ENCODE results near the gene TVP23B. TPM values are rescaled to one million over a fixed set of nuclear protein-coding genes. Genes with fewer than 3 reads are reported as not detected.
"Not testable (repeated sequence)": the region's sequence is repeated elsewhere in the genome, so short reads cannot be mapped to it uniquely, and the experiment has no call there.

TVP23B gene
- total RNA-seq = 38.0 TPM

GRCh38 chr17:18780991-18781718 lies at the start of gene TVP23B:
Gene TVP23B, plus strand, starts transcription at chr17:18781183. Its CDS starts 111 bp downstream, at chr17:18781294.
- DNase-seq (ENCODE audit: low spot score) = peak; percentile 98

GRCh38 chr17:18732438-18732837 lies 48.5 kb upstream of the TVP23B start:
- DNase-seq (ENCODE audit: low spot score) = not testable (repeated sequence)

DNA sequence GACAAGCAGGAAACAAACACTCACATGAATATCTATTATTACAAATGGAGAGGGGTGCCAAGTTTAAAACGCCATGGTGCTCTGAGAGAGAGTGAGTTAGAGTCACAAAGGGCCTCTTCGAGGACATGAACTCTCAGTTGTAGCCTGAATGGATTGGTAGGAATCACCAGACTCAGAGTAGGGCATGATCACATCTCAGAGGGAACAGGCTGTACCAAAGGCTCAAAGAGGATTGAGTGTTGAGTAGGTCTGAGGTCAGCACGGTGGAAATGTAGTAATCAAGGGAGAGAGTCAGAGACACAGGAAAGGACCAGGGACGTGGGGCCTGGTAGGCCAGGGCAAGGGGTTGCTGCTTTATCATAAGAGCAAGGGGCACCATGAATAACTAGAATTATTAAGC lies 47.6 kb upstream of the TVP23B start:
- not testable (repeated sequence) for DNase-seq (ENCODE audit: low spot score)

DNA sequence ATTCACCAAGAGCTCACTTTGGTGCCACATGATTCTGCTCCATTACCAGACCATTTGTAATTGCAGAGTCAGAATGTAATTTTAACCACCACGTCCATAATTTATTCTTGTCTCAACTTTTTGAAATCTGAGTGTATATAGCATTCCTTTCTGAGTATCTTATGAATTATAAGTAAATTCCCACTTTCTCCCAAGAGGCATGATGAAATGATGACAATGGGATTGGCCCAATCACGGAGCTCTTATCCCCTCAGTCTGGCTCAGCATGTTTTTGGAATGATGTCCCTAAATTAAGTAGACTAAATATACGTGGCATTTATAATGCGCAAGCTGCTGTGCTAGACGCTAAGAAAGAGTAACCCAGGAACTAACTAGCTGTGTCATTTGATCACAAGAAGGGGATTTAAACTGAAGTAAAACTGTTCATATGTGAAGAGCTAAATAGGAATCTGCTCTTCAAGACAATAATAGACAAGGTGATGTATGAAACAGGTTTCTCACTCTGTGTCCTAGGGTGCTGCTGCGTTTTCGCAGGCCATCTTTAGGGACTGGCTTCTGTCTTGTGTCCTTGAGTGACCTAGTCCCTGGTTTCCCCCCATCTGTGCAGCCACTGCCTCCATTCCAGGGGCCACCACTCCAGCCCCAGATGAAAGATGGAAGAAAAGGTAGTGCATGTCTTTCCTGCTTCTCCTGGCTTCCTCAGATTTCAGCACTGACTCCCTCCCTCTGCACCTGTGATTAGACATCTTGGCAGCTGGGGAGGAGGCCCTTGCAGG lies 41.2 kb upstream of the TVP23B start:
- not testable (repeated sequence) for DNase-seq (ENCODE audit: low spot score)

DNA sequence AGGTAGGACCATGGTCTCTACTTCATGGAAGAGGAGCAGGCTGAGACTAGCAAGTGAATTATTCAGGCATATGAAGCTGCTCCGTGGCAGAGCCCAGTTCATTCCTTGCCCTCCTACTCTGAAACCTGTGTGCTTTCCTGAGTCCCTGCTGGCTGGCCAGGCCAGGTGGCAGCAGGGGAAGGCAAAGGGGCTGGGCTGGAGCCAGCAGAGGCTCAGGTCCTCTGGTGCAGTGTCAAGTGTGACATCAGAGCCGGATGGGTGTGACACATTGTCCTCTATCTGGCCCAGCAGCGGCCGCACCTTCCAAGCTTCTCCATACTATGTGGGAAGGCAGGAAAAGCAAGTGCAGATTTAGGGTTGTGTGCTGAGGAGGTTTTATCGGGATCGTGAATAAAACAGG lies 39.8 kb upstream of the TVP23B start:
- DNase-seq (ENCODE audit: low spot score) = not testable (repeated sequence)

GRCh38 chr17:18743699-18744421 lies 37.1 kb upstream of the TVP23B start, which contains the start of gene FBXW10:
Gene FBXW10, plus strand, starts transcription at chr17:18744054. Its CDS starts 191 bp downstream, at chr17:18744245.
- not testable (repeated sequence) for DNase-seq (ENCODE audit: low spot score)

DNA sequence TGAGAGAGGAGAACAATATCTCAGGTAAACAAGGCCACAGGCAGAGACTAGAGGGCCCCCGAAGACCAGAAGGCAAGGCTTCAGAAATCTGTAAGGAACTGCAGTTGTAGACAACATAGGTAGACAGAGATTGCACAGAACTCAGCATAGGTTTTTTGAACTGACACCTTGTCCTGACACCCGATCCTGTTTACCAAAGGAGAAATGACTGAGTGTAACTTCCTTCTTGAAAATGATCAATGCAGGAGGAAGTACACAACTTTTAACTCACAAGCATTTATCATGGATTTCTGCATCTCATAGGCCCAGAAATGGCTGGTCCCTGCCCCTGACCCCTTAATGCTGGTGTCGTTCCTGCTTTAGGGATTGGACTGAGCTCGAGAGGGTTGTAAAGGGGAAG lies 36.3 kb upstream of the TVP23B start:
- DNase-seq (ENCODE audit: low spot score) = not testable (repeated sequence)

GRCh38 chr17:18746551-18746950 lies 34.4 kb upstream of the TVP23B start:
- not testable (repeated sequence) for DNase-seq (ENCODE audit: low spot score)

DNA sequence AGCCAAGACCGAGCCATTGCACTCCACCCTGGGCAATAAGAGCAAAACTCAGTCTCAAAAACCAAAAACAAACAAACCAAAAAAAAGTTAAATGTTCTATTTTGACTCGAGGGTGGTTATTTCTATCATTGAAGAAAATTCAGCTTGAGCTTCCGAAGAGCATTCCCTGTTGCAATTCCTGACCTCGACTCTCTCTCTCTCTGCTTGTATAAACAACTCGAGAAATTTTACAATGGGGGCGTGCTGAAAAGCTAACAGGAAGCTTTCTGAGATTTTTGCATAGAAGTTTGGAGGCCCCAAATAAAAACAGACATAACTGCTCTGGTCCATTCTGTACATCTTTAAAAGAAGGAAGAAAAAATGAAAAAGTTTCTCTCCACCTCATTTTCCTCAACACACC lies 33.5 kb upstream of the TVP23B start:
- DNase-seq (ENCODE audit: low spot score) = not testable (repeated sequence)

DNA sequence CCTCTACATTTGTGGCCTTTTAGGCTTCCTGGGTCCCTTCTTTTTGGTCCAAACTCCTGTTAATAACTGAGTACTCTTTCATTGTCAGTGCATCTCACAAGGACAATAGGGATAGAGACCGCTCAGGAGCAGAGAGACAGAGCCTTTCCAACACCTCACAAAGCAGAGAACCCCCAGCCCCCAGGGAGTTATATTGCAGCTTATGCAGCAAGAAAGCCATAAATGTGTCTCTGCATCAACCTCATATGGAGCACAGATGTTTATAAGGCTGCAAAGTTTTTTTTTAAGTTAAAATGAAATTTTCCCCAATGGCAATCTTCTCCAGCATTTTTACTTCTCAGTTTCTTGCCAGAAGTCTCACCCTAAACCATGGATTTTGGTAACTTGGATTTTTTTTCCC lies 30.7 kb upstream of the TVP23B start:
- DNase-seq (ENCODE audit: low spot score) = not testable (repeated sequence)

DNA sequence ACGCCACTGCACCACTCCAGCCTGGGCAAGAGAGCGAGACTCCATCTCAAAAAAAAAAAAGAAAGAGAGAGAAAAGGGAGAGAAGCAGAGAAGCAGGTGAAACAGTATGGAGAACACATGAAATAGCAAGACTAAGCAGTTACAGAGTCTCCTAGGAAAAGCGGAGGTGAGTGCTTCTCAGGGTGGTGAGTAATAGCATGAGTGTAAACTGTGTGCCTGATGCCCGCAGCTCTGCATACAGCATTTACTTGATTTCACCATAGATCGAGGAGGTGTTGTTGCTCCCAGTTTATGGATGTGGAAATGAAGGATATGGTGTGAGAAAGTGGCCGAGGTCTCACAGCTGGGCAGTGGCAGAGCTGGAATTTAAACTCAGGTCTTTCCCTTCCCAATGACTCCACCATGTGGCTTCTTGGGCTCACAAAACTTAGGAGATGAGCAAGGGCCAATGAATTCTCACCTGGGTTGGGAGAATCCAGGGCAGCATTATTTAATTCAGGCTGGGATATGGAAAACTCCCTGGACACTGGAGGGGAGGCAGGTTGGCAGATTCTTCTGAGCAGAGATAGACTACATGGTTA lies 27.1 kb upstream of the TVP23B start:
- not testable (repeated sequence) for DNase-seq (ENCODE audit: low spot score)

DNA sequence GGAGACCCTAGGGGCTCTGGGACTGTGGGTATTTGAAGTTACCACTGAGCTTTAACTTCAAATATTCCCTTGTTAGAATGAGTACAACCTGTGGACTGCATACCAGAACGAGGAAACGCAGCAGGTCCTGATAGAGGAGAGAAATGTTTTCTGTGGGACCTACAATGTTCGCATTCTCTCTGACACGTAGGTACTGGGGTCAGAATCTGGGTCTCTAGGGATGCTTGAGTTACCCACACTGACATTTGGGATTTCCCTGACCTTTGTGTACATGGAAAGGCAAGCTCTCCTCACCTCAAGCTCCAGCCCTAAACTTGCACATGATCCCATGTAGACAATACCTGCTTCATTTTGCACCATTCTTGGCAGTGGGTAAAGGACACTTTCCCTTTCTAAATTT lies 25.0 kb upstream of the TVP23B start:
- not testable (repeated sequence) for DNase-seq (ENCODE audit: low spot score)

- not testable (repeated sequence) for DNase-seq (ENCODE audit: low spot score)
Observed at GRCh38 chr17:18757368-18758044, 23.5 kb upstream of the TVP23B start.

- not testable (repeated sequence) for DNase-seq (ENCODE audit: low spot score)
Observed at GRCh38 chr17:18758344-18758743, 22.6 kb upstream of the TVP23B start.

DNA sequence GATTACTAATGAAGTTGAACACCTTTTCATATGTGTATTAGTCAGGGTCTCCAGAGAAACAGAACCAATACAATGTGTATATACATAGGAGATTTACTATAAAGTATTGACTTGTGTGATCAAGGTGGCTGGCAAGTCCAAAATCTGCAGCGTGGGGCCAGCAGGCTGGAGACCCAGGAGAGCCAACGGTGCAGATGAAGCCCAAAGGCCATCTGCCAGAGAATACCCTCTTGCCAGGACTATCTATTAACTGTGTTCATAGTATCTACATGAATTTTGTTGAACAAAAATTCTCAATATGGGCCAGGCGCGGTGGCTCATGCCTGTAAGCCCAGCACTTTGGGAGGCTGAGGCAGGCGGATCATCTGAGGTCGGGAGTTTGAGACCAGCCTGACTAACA lies 20.8 kb upstream of the TVP23B start:
- DNase-seq (ENCODE audit: low spot score) = not testable (repeated sequence)

DNA sequence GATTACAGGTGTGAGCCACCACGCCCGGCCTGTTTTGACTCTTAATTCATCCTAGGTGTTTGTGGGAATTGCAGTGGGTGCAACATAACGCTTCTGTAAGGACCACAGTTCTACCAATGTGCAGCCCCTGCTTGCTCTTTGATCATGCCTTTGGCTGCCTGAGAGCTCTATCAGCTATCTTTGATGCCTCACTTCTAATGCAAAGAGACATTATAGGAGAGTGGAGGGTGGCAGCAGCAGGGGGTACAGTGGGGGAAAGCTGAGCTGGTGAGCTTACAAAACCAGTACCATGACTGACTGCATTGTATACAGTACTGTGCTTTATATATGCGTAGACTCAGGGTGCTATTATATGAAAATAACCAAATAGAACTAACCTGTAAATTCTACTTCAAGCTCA lies 10.4 kb upstream of the TVP23B start:
- not testable (repeated sequence) for DNase-seq (ENCODE audit: low spot score)

DNA sequence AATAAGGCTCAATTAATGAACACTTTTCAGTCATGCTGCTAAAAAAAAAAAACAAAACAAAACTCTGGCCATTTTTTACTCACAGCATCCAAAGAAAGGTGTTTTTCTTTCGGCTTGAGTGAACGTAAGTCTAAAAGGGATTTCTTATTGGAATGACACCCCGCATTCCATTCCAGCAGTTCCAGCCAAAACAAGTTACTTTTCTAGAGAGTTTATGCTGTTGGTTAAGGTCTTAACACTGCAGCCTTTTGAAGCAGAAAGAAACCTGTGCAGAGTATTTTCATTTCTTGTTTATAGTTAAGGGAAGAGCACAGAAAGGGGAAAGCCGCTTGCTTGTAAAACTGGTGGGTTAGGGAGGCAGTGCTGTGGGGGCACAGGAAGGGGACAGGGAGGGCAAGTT lies 9.9 kb upstream of the TVP23B start:
- DNase-seq (ENCODE audit: low spot score) = not testable (repeated sequence)

DNA sequence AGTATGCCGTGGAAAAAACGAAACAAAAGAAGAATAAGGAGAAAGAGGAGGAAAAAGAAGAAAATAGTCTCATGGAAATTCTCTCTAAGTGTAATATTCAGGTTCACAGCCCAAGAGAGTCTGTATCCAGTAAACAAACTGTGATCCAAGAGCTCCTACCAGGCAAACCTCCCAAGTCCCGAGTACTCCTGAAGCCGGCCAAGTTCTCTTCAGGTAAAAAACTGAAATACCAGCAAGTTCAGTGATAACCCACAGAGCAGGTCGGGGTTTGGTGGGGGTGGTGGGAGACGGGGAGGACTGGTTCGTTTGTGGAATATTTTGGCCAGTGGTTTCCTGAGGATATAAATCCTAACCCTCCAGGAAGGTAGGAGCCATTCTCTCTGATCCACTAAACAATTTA lies 8.5 kb upstream of the TVP23B start:
- no peak for DNase-seq (ENCODE audit: low spot score)

- not testable (repeated sequence) for DNase-seq (ENCODE audit: low spot score)
Observed at GRCh38 chr17:18781805-18782204, 822 bp downstream of the TVP23B start.

DNA sequence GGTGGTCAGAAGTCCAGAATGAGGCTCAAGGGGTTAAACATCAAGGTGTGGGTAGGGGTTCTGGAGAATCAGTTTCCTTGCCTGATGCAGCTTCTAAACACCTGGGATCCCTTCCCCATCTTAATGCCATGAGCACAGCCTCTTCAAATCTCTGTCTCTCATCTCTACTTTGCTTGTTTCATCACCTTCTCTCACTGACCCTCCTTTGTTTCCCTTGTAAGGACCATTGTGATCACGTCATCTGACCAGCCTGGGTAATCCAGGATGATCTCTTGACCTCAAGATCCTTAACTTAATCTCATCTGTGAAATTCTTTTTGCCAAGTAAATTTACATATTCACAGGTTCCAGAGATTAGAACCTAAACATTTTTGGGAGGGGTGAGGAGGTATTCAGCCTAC lies 5.0 kb downstream of the TVP23B start:
- not testable (repeated sequence) for DNase-seq (ENCODE audit: low spot score)

DNA sequence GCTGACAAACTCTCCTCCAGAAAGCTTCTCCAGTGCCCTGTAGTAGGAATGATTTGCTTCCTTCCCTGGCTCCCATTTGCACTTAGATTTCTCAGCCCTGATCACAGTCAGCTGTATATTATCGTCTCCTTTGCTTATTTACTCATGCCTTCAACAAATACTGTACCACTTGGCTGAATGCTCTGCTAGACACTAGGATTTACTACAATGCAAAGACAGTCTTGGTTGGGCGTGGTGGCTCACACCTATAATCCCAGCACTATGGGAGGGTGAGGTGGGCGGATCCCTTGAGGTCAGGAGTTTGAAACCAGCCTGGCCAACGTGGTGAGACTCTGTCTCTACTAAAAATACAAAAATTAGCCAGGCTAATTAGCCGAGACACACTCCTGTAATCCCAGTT lies 5.9 kb downstream of the TVP23B start:
- DNase-seq (ENCODE audit: low spot score) = not testable (repeated sequence)
